OCI-LY3 (cell line): ENCODE data around the gene SMARCD2.

Experiments used
- H2AFZ ChIP-seq: fragments of 200-600, 300-600 bp; shearing (Covaris generic); 2 replicates; pipeline ENCODE4 v1.6.0; 2014; ENCODE audit warnings: antibody characterized with exemption, low read depth, low read length
- H3K27ac ChIP-seq: fragments of 200-600, 300-600 bp; sonication (generic); 2 replicates; pipeline ENCODE4 v1.5.1; 2014; ENCODE audit warnings: mild to moderate bottlenecking, low read length, moderate library complexity, mixed read lengths
- H3K27me3 ChIP-seq: fragments of 200-600, 300-600 bp; sonication (generic); 2 replicates; pipeline ENCODE4 v1.6.1; 2014; ENCODE audit warnings: low read depth, low read length, mixed read lengths
- H3K36me3 ChIP-seq: fragments of 200-600, 300-600 bp; sonication (generic); replicated peaks from 2 replicates; pipeline ENCODE3; 2014; ENCODE audit warnings: low read depth, low read length, mixed read lengths
- H3K4me1 ChIP-seq: fragments of 300-600, 200-600 bp; sonication (generic); 2 replicates; pipeline ENCODE4 v1.6.1; 2014; ENCODE audit warnings: low read length, mixed read lengths
- H3K4me2 ChIP-seq: fragments of 200-600, 300-600 bp; sonication (generic); 2 replicates; pipeline ENCODE4 v1.6.1; 2014; ENCODE audit warnings: low read length, mixed read lengths
- H3K4me3 ChIP-seq: fragments of 300-600, 200-600 bp; sonication (generic); 2 replicates; pipeline ENCODE4 v1.5.1; 2014; ENCODE audit warnings: antibody characterized with exemption, mild to moderate bottlenecking, low read length, moderate library complexity
- H3K79me2 ChIP-seq: fragments of 300-600, 200-600 bp; shearing (Covaris generic); 2 replicates; pipeline ENCODE4 v1.6.1; 2014; ENCODE audit warnings: mild to moderate bottlenecking, low read length, mixed read lengths
- H3K9ac ChIP-seq: fragments of 300-600, 200-600 bp; shearing (Covaris generic); 2 replicates; pipeline ENCODE4 v1.6.0; 2014; ENCODE audit warnings: mild to moderate bottlenecking, low read length, moderate library complexity
- H3K9me3 ChIP-seq: fragments of 200-600, 300-600 bp; shearing (Covaris generic); 2 replicates; pipeline ENCODE4 v1.6.1; 2014; ENCODE audit warnings: low read length, mixed read lengths; ENCODE audit not compliant: insufficient read depth
- H4K20me1 ChIP-seq: fragments of 200-600, 300-600 bp; sonication (generic); 2 replicates; pipeline ENCODE4 v1.6.1; 2016; ENCODE audit warnings: low read length, mixed read lengths; ENCODE audit not compliant: insufficient read depth
- EZH2phosphoT487 ChIP-seq: fragments of 200-600 bp; shearing (Covaris generic); IDR thresholded peaks from 2 replicates; pipeline ENCODE4 v1.6.1; 2018; ENCODE audit warnings: antibody characterized with exemption, mixed run types, low read depth
- TF ChIP-seq, protein P1 (sequence below): fragments of 200-600, 300-600 bp; sonication (generic); IDR thresholded peaks from 2 replicates; pipeline ENCODE4 v1.5.1; 2014; ENCODE audit warnings: antibody characterized with exemption, low read length, low read depth

Gene SMARCD2

DNA sequence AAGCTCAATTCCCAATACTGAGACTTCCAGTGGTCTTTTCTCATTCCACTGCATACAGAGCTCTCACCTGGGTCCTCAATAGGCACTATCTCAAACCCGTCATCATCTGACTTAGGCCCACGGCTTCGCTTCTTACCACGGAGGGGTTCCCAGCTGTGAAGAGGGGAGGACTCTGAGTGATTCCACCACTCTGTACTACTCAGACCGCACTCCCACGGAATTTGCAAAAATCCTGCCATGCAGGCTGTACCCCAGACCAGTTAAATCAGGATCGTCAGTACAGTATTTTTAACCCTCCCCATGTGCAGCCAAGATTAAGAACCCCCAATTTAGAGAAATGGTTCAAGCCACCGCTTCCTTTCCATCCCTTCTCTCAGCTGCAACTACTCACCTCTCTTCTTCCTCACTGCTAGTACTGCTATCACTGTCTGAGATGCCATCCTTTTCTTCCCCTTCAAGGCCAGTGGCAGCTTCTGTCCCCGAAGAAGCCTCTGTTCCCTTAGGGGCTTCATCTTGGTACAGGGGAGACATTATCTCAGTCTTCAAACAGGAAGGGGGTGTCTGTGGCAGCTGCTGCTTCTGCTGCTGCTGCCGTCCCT lies 21.4 kb downstream of the SMARCD2 start:
- H3K4me1 ChIP-seq: peaks cover 12% of the 10 kb centered on the region
- TF ChIP-seq, protein P1, sequence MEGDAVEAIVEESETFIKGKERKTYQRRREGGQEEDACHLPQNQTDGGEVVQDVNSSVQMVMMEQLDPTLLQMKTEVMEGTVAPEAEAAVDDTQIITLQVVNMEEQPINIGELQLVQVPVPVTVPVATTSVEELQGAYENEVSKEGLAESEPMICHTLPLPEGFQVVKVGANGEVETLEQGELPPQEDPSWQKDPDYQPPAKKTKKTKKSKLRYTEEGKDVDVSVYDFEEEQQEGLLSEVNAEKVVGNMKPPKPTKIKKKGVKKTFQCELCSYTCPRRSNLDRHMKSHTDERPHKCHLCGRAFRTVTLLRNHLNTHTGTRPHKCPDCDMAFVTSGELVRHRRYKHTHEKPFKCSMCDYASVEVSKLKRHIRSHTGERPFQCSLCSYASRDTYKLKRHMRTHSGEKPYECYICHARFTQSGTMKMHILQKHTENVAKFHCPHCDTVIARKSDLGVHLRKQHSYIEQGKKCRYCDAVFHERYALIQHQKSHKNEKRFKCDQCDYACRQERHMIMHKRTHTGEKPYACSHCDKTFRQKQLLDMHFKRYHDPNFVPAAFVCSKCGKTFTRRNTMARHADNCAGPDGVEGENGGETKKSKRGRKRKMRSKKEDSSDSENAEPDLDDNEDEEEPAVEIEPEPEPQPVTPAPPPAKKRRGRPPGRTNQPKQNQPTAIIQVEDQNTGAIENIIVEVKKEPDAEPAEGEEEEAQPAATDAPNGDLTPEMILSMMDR: no peak
- TF ChIP-seq EZH2phosphoT487: no peak

GRCh38 chr17:63819585-63820537 lies 22.6 kb downstream of the SMARCD2 start:
- Histone ChIP-seq H2AFZ (no peak overlapping the region), H3K9ac (no peak overlapping the region), H3K4me2 (no peak overlapping the region), H3K27me3 (no peaks in the 10 kb centered on the region), H3K79me2 (peaks cover 12% of the 10 kb centered on the region; the same call in 1 of the 2 replicates), H3K4me1 (peaks cover 6% of the 10 kb centered on the region), H3K4me3 (no peak overlapping the region), H3K9me3 (no peaks in the 10 kb centered on the region), H3K27ac (no peak overlapping the region), H4K20me1 (no peaks in the 10 kb centered on the region), H3K36me3 (peaks cover 91% of the 10 kb centered on the region)
- TF ChIP-seq, protein P1: no peak
- no peak for TF ChIP-seq EZH2phosphoT487

More for the DNA sequence above, 21.4 kb downstream of the SMARCD2 start:
- Histone ChIP-seq H3K4me2 (no peak overlapping the region), H3K79me2 (peaks cover 18% of the 10 kb centered on the region), H3K27me3 (no peaks in the 10 kb centered on the region), H3K9ac (no peak overlapping the region), H4K20me1 (no peaks in the 10 kb centered on the region), H3K4me3 (no peak overlapping the region), H3K9me3 (no peaks in the 10 kb centered on the region), H3K27ac (no peak overlapping the region), H2AFZ (no peak overlapping the region), H3K36me3 (peaks cover 90% of the 10 kb centered on the region)

DNA sequence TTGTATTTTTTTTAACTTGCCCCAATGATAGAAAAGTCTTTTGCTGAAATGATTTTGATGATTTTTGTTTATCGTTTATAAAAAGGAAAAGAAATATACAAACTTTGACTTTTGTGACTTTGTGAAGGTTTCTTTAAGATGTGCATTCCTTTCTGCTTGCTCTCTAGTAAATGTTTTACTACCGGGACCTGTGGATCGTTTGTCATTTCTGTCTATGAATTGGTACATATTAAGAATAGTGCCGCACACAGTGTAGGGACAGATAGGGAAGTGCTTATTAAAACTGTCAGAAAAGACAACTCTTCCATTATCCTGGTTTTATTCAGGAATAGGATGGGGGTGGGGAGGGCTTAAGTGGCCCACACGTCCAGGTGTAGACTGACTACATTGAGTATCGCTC lies 23.4 kb downstream of the SMARCD2 start:
- TF ChIP-seq, protein P1: no peak
- no peak for TF ChIP-seq EZH2phosphoT487
- no peaks in the 10 kb centered on the region for H3K9me3 ChIP-seq
- H3K27me3 ChIP-seq: no peaks in the 10 kb centered on the region
- no peaks in the 10 kb centered on the region for H4K20me1 ChIP-seq
- H3K79me2 ChIP-seq: peaks cover 12% of the 10 kb centered on the region; the same call in 1 of the 2 replicates
- H3K36me3 ChIP-seq: peaks cover 89% of the 10 kb centered on the region
- no peak overlapping the region for H3K4me2 ChIP-seq
- no peak overlapping the region for H3K9ac ChIP-seq
- H3K4me3 ChIP-seq: no peak overlapping the region
- H3K27ac ChIP-seq: no peak overlapping the region
- no peak overlapping the region for H2AFZ ChIP-seq
- H3K4me1 ChIP-seq: peaks cover 6% of the 10 kb centered on the region

- no peaks in the 10 kb centered on the region for H3K27me3 ChIP-seq
- no peak overlapping the region for H3K27ac ChIP-seq
- TF ChIP-seq, protein P1: no peak
- TF ChIP-seq EZH2phosphoT487: no peak
- H3K4me3 ChIP-seq: no peak overlapping the region
- peaks cover 88% of the 10 kb centered on the region for H3K36me3 ChIP-seq
- H4K20me1 ChIP-seq: no peaks in the 10 kb centered on the region
- no peaks in the 10 kb centered on the region for H3K9me3 ChIP-seq
- H3K79me2 ChIP-seq: peaks cover 12% of the 10 kb centered on the region; the same call in 1 of the 2 replicates
- no peak overlapping the region for H3K4me2 ChIP-seq
- no peak overlapping the region for H2AFZ ChIP-seq
- peaks cover 6% of the 10 kb centered on the region for H3K4me1 ChIP-seq
- no peak overlapping the region for H3K9ac ChIP-seq
Measured at GRCh38 chr17:63817736-63818385, 24.6 kb downstream of the SMARCD2 start.
